HL-60 (cell line): ENCODE data around the gene TRIP13.

Experiments
- GABPA ChIP-seq: IDR thresholded peaks from 2 replicates; pipeline ENCODE4 v1.6.1; 2012; ENCODE audit warnings: low read depth
- TF ChIP-seq, protein P1 (sequence below): IDR thresholded peaks from one replicate; pipeline ENCODE4 v1.5.1; 2011; ENCODE audit warnings: low read length, control low read depth, inconsistent platforms; ENCODE audit not compliant: insufficient read depth

DNA sequence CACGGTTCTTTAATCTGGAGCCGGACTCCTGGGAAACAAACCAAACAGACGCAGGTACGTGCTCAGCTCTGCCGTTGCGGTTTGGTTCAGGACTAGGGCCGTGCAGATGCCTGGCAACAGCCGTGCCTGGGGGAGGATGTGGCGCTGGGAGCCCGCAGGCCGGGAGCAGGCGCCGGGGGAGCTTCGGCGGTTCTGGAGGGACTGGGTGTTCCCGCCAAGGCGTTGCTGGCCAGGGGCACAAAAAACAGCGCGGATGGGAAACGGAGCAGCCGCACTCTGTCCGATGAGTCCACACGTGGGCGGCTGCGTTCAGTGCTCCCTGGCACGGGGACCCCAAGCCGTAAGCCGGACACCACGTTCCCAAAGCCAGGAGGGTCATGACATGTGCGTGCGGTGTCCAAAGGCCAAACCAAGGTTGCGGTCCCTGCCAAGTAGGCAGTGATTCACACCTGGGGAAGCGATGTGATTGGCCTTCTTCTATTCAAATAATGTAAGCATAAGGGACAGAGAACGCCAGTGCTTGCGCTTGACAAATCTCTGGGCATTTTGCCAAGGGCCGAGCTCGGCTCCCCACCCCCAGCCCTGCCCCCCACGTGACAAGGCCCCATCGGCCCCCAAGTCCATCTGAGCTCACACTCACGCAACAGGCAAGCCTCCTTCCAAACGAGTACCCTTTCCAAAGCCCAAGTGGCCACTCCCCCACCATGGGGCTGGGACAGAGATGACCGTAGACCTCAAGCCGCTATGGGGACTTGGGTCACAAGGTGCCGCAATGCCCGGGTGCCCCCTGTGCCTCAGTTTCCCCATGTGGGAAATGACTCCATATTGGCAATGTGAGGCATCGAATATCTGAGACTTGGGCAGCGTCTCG, 66.3 kb downstream of the TRIP13 start:
- TF ChIP-seq, protein P1, sequence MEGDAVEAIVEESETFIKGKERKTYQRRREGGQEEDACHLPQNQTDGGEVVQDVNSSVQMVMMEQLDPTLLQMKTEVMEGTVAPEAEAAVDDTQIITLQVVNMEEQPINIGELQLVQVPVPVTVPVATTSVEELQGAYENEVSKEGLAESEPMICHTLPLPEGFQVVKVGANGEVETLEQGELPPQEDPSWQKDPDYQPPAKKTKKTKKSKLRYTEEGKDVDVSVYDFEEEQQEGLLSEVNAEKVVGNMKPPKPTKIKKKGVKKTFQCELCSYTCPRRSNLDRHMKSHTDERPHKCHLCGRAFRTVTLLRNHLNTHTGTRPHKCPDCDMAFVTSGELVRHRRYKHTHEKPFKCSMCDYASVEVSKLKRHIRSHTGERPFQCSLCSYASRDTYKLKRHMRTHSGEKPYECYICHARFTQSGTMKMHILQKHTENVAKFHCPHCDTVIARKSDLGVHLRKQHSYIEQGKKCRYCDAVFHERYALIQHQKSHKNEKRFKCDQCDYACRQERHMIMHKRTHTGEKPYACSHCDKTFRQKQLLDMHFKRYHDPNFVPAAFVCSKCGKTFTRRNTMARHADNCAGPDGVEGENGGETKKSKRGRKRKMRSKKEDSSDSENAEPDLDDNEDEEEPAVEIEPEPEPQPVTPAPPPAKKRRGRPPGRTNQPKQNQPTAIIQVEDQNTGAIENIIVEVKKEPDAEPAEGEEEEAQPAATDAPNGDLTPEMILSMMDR, result no peak
- no peak for TF ChIP-seq GABPA
